ENCODE measurements around the gene MBD5. TPM values are rescaled to one million over a fixed set of nuclear protein-coding genes. Genes with fewer than 3 reads are reported as not detected.

Gene MBD5
- polyA plus RNA-seq, 1 of the 3 experiments (the other 2 are of a cell fraction): 7.4 TPM

- no peaks in the 10 kb centered on the region; the same call in 1 of the 2 replicates for H3K9me2 ChIP-seq
- no peak overlapping the region for H3K4me2 ChIP-seq
- no peaks in the 10 kb centered on the region for H3K4me1 ChIP-seq (ENCODE audit: control insufficient read depth in 1 of 2, insufficient read depth in 2 of 2, low read depth in 1 of 2, low read length in 1 of 2)
- no peak overlapping the region for H3K4me3 ChIP-seq (ENCODE audit: low read depth in 2 of 2, low read length in 1 of 2)
- no peaks in the 10 kb centered on the region for H3K36me3 ChIP-seq (replicated peaks in 1 of 2; ENCODE audit: control insufficient read depth in 1 of 2, insufficient read depth in 2 of 2, low read length in 1 of 2)
- H3K79me2 ChIP-seq (ENCODE audit: insufficient read depth): no peaks in the 10 kb centered on the region
- ChIA-PET CTCF (interaction anchor here (1.3 to 1.4 kb wide), 2 partner anchors 15 to 30 kb away, joined by 3 to 4 read pairs; no protein-coding TSS in a partner anchor), POLR2A (no interaction called here)
- peaks cover 6% of the 10 kb centered on the region for H3F3A ChIP-seq (replicated peaks; ENCODE audit: insufficient read depth)
- no peak overlapping the region for H2AFZ ChIP-seq (ENCODE audit: low read depth)
- no peak for DNase-seq
- H3K9ac ChIP-seq: no peak overlapping the region
- H3K9me3 ChIP-seq: no peaks in the 10 kb centered on the region
- WGBS (ENCODE audit: low lambda C conversion rate): 88% methylated on average over 3 of the region's 3 CpGs
- no peak overlapping the region for H3K27ac ChIP-seq (ENCODE audit: low read depth in 2 of 2, low read length in 1 of 2)
- no peaks in the 10 kb centered on the region for H4K20me1 ChIP-seq (ENCODE audit: insufficient read depth)
- TF ChIP-seq, protein P1, sequence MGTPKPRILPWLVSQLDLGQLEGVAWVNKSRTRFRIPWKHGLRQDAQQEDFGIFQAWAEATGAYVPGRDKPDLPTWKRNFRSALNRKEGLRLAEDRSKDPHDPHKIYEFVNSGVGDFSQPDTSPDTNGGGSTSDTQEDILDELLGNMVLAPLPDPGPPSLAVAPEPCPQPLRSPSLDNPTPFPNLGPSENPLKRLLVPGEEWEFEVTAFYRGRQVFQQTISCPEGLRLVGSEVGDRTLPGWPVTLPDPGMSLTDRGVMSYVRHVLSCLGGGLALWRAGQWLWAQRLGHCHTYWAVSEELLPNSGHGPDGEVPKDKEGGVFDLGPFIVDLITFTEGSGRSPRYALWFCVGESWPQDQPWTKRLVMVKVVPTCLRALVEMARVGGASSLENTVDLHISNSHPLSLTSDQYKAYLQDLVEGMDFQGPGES (IDR thresholded peaks at IDR 0.05; ENCODE audit: low read depth, low read length): no peak
- TF ChIP-seq JUND (IDR thresholded peaks at IDR 0.05): no peak
- no peak for TF ChIP-seq TEAD4 (IDR thresholded peaks at IDR 0.05; ENCODE audit: borderline replicate concordance, insufficient read depth)
- no peak for TF ChIP-seq RCOR1 (IDR thresholded peaks at IDR 0.05; ENCODE audit: low read length)
- TF ChIP-seq RFX5 (IDR thresholded peaks at IDR 0.05; ENCODE audit: low read length): no peak
- TF ChIP-seq NFIC (IDR thresholded peaks at IDR 0.05; ENCODE audit: borderline replicate concordance): no peak
- no peak for TF ChIP-seq MEF2A (IDR thresholded peaks at IDR 0.05; ENCODE audit: borderline replicate concordance, low read depth)
- TF ChIP-seq, protein P2, sequence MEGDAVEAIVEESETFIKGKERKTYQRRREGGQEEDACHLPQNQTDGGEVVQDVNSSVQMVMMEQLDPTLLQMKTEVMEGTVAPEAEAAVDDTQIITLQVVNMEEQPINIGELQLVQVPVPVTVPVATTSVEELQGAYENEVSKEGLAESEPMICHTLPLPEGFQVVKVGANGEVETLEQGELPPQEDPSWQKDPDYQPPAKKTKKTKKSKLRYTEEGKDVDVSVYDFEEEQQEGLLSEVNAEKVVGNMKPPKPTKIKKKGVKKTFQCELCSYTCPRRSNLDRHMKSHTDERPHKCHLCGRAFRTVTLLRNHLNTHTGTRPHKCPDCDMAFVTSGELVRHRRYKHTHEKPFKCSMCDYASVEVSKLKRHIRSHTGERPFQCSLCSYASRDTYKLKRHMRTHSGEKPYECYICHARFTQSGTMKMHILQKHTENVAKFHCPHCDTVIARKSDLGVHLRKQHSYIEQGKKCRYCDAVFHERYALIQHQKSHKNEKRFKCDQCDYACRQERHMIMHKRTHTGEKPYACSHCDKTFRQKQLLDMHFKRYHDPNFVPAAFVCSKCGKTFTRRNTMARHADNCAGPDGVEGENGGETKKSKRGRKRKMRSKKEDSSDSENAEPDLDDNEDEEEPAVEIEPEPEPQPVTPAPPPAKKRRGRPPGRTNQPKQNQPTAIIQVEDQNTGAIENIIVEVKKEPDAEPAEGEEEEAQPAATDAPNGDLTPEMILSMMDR (IDR thresholded peaks at IDR 0.05): no peak
- no peaks in the 10 kb centered on the region for H3K27me3 ChIP-seq (ENCODE audit: insufficient read depth)
Observed at GRCh38 chr2:148479398-148479797, 458.5 kb downstream of the MBD5 start.

- no peaks in the 10 kb centered on the region for H4K20me1 ChIP-seq (ENCODE audit: insufficient read depth)
- H3K9ac ChIP-seq: no peak overlapping the region
- no peaks in the 10 kb centered on the region for H3K4me1 ChIP-seq (ENCODE audit: control insufficient read depth in 1 of 2, insufficient read depth in 2 of 2, low read depth in 1 of 2, low read length in 1 of 2)
- TF ChIP-seq, protein P3, sequence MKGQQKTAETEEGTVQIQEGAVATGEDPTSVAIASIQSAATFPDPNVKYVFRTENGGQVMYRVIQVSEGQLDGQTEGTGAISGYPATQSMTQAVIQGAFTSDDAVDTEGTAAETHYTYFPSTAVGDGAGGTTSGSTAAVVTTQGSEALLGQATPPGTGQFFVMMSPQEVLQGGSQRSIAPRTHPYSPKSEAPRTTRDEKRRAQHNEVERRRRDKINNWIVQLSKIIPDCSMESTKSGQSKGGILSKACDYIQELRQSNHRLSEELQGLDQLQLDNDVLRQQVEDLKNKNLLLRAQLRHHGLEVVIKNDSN (IDR thresholded peaks at IDR 0.05; ENCODE audit: borderline replicate concordance, low read depth): no peak
- no peak for TF ChIP-seq PBX3 (IDR thresholded peaks at IDR 0.05)
- no peak for TF ChIP-seq MEF2A (IDR thresholded peaks at IDR 0.05; ENCODE audit: borderline replicate concordance, low read depth)
- no peak for TF ChIP-seq FOXJ3 (CRISPR knock-in tag; IDR thresholded peaks at IDR 0.05)
- TF ChIP-seq, protein P4, sequence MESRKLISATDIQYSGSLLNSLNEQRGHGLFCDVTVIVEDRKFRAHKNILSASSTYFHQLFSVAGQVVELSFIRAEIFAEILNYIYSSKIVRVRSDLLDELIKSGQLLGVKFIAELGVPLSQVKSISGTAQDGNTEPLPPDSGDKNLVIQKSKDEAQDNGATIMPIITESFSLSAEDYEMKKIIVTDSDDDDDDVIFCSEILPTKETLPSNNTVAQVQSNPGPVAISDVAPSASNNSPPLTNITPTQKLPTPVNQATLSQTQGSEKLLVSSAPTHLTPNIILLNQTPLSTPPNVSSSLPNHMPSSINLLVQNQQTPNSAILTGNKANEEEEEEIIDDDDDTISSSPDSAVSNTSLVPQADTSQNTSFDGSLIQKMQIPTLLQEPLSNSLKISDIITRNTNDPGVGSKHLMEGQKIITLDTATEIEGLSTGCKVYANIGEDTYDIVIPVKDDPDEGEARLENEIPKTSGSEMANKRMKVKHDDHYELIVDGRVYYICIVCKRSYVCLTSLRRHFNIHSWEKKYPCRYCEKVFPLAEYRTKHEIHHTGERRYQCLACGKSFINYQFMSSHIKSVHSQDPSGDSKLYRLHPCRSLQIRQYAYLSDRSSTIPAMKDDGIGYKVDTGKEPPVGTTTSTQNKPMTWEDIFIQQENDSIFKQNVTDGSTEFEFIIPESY (IDR thresholded peaks at IDR 0.05; ENCODE audit: borderline replicate concordance, low read depth): no peak
- no peak for TF ChIP-seq SMC3 (IDR thresholded peaks at IDR 0.05; ENCODE audit: low read depth, low read length)
- TF ChIP-seq, protein P2 (IDR thresholded peaks at IDR 0.05): no peak
- no peak for TF ChIP-seq MXI1 (IDR thresholded peaks at IDR 0.05; ENCODE audit: low read depth, low read length)
- no peak for TF ChIP-seq ELF1 (IDR thresholded peaks at IDR 0.05)
- no peak for TF ChIP-seq FOSL2 (IDR thresholded peaks at IDR 0.05; ENCODE audit: borderline replicate concordance, low read depth)
- no peak for TF ChIP-seq CHD2 (IDR thresholded peaks at IDR 0.05; ENCODE audit: low read length, partially characterized antibody)
- no peaks in the 10 kb centered on the region for H3K79me2 ChIP-seq (ENCODE audit: insufficient read depth)
- H3K4me2 ChIP-seq: no peak overlapping the region
- H3K9me3 ChIP-seq: no peaks in the 10 kb centered on the region
- no peak overlapping the region for H3K4me3 ChIP-seq (ENCODE audit: low read depth in 2 of 2, low read length in 1 of 2)
- no peaks in the 10 kb centered on the region for H3K27me3 ChIP-seq (ENCODE audit: insufficient read depth)
- H3F3A ChIP-seq (replicated peaks; ENCODE audit: insufficient read depth): peaks cover 6% of the 10 kb centered on the region
- POLR2A ChIA-PET: no interaction called here
- H3K36me3 ChIP-seq (replicated peaks in 1 of 2; ENCODE audit: control insufficient read depth in 1 of 2, insufficient read depth in 2 of 2, low read length in 1 of 2): no peaks in the 10 kb centered on the region
- CTCF ChIA-PET: interaction anchor here (2.5 to 2.6 kb wide), 2 partner anchors 26 to 494 kb away, joined by 9 to 15 read pairs; no protein-coding TSS in a partner anchor
- H3K27ac ChIP-seq (ENCODE audit: low read depth in 2 of 2, low read length in 1 of 2): no peak overlapping the region
- no peak for DNase-seq
- 79% methylated on average over 3 of the region's 4 CpGs for WGBS (ENCODE audit: low lambda C conversion rate)
- no peak overlapping the region for H2AFZ ChIP-seq (ENCODE audit: low read depth)
- H3K9me2 ChIP-seq: no peaks in the 10 kb centered on the region; the same call in 1 of the 2 replicates
Observed at GRCh38 chr2:148483665-148484064, 462.8 kb downstream of the MBD5 start.

Data from SK-N-SH (cell line).